Stimulated activated CD4-positive, alpha-beta T cell treated with anti-CD3 and anti-CD28 coated beads, Interleukin-4, amount 100 ng/mL, for 4 hours (primary cell): ENCODE data around the gene ADGRG3.

Experiments used
- DNase-seq, 2 experiments: peaks; one replicate each; pipeline ENCODE4 v3.0.0-alpha.2; 2020

Gene ADGRG3

GRCh38 chr16:57630931-57631845, 36.9 kb upstream of the ADGRG3 start:
- DNase-seq = no peak

- DNase-seq = no peak
These were observed 35.5 kb upstream of the ADGRG3 start for GRCh38 chr16:57632568-57632967.

GRCh38 chr16:57633383-57634064, 34.6 kb upstream of the ADGRG3 start:
- DNase-seq = no peak

GRCh38 chr16:57634171-57634570, 33.9 kb upstream of the ADGRG3 start:
- no peak for DNase-seq

- DNase-seq = no peak
These were observed 32.6 kb upstream of the ADGRG3 start for GRCh38 chr16:57635266-57636097.

- DNase-seq = no peak
These were observed 31.9 kb upstream of the ADGRG3 start for GRCh38 chr16:57636184-57636583.

- DNase-seq = no peak
These were observed 31.1 kb upstream of the ADGRG3 start for GRCh38 chr16:57637020-57637419.

- DNase-seq = no peak
These were observed 30.7 kb upstream of the ADGRG3 start for GRCh38 chr16:57637424-57637823.

GRCh38 chr16:57637965-57638364, 30.1 kb upstream of the ADGRG3 start:
- DNase-seq = no peak

GRCh38 chr16:57638381-57638780, 29.7 kb upstream of the ADGRG3 start:
- DNase-seq = no peak

- no peak for DNase-seq
These were observed 28.8 kb upstream of the ADGRG3 start for GRCh38 chr16:57639172-57639887.

- no peak for DNase-seq
These were observed 27.9 kb upstream of the ADGRG3 start for GRCh38 chr16:57640185-57640584.

- DNase-seq = no peak
These were observed 27.5 kb upstream of the ADGRG3 start for GRCh38 chr16:57640612-57641011.

- DNase-seq = no peak
These were observed 25.7 kb upstream of the ADGRG3 start for GRCh38 chr16:57642160-57643135.

GRCh38 chr16:57643147-57643874, 24.8 kb upstream of the ADGRG3 start:
- DNase-seq = no peak

GRCh38 chr16:57643910-57644309, 24.2 kb upstream of the ADGRG3 start:
- DNase-seq = no peak

GRCh38 chr16:57644383-57645014, 23.6 kb upstream of the ADGRG3 start:
- DNase-seq = no peak

- no peak for DNase-seq
These were observed 22.9 kb upstream of the ADGRG3 start for GRCh38 chr16:57645169-57645568.

- no peak for DNase-seq
These were observed 22.3 kb upstream of the ADGRG3 start for GRCh38 chr16:57645691-57646387.
